Natural killer cell (primary cell): ENCODE results near the gene RARB. TPM values are rescaled to one million over a fixed set of nuclear protein-coding genes. Genes with fewer than 3 reads are reported as not detected.

ENCODE experiments used
- ATAC-seq, 3 donors: fragments of 150-1000 bp in 2 of 3; fragments of 200-7000 bp in 1 of 3; cut with Tn5 transposase; 1 replicate in 1 of 3; 2 replicates in 2 of 3; pipeline ENCODE4 v1.10.0; 2021; ENCODE audit warnings: mild to moderate bottlenecking in 2 of 3, moderate library complexity in 2 of 3
- DNase-seq, 2 donors: peaks; one replicate each; pipeline versions ENCODE4 v3.0.0 to v3.0.0-alpha.2; 2013 to 2021; ENCODE audit warnings: mixed read lengths in 1 of 2
- H3K27ac ChIP-seq: one replicate; pipeline ENCODE4 v1.5.1; 2013; ENCODE audit warnings: mild to moderate bottlenecking, low read length
- H3K27me3 ChIP-seq: one replicate; pipeline ENCODE4 v1.6.1; 2013; ENCODE audit warnings: low read length; ENCODE audit not compliant: control insufficient read depth, insufficient read depth
- H3K36me3 ChIP-seq: one replicate; pipeline ENCODE4 v1.6.1; 2013; ENCODE audit warnings: low read length; ENCODE audit not compliant: control insufficient read depth, insufficient read depth
- H3K4me1 ChIP-seq: one replicate; pipeline ENCODE4 v1.6.1; 2013; ENCODE audit warnings: low read length; ENCODE audit not compliant: control insufficient read depth, insufficient read depth
- H3K4me3 ChIP-seq: one replicate; pipeline ENCODE4 v1.5.1; 2013; ENCODE audit warnings: low read length
- H3K9me3 ChIP-seq: one replicate; pipeline ENCODE4 v1.6.1; 2013; ENCODE audit warnings: low read length; ENCODE audit not compliant: control insufficient read depth, insufficient read depth
- H3K27ac Mint-ChIP-seq, 2 donors: one replicate each; pipeline ENCODE4 v1.8.0; 2022; ENCODE audit warnings: mild to moderate bottlenecking in 2 of 2, mixed read lengths in 2 of 2, moderate library complexity in 1 of 2
- H3K27me3 Mint-ChIP-seq, 2 donors: one replicate each; pipeline ENCODE4 v1.8.0; 2022; ENCODE audit warnings: low read depth in 2 of 2, mixed read lengths in 2 of 2
- H3K36me3 Mint-ChIP-seq: one replicate; pipeline ENCODE4 v1.8.0; 2022; ENCODE audit warnings: mixed read lengths
- H3K4me1 Mint-ChIP-seq, 2 donors: one replicate each; pipeline ENCODE4 v1.8.0; 2022; ENCODE audit warnings: mixed read lengths in 2 of 2
- H3K4me3 Mint-ChIP-seq: one replicate; pipeline ENCODE4 v1.8.0; 2022; ENCODE audit warnings: mild to moderate bottlenecking, moderate library complexity, mixed read lengths
- H3K9me3 Mint-ChIP-seq, 2 donors: one replicate each; pipeline ENCODE4 v1.8.0; 2022; ENCODE audit warnings: mixed read lengths in 2 of 2
- CTCF ChIP-seq: fragments of 200-600 bp; IDR thresholded peaks from one replicate; pipeline ENCODE4 v1.8.0; 2022; ENCODE audit warnings: antibody characterized with exemption
- WGBS: methylation state at CpG from one replicate; pipeline ENCODE4 v1.1.7; 2013; ENCODE audit warnings: missing lambda C conversion rate; ENCODE audit not compliant: insufficient coverage; 5-methylcytosine and 5-hydroxymethylcytosine counted together
- intact Hi-C: fragments of 100-400 bp; cut with micrococcal nuclease; formaldehyde crosslinking; loops from one replicate; pipeline ENCODE4 v1.14.2; 2022
- total RNA-seq, 4 donors: library from RNA; stranded (reverse); fragments of 120-200 nt in 1 of 4; gene quantifications; one replicate each; pipeline versions ENCODE4 v1.2.3 to v1.2.4, GENCODE V29; 2013 to 2022

Gene RARB
- total RNA-seq, 3 donors from 2014 or later (not counting 1 experiment from before 2014, with no cell fraction given) = not detected

- Mint-ChIP-seq H3K36me3 (no peaks in the 10 kb centered on the region), H3K4me3 (no peak overlapping the region), H3K27me3 (peaks cover 22 to 31% of the 10 kb centered on the region in 2 donors), H3K9me3 (no peaks in the 10 kb centered on the region), H3K4me1 (no peaks in the 10 kb centered on the region), H3K27ac (no peak overlapping the region)
- no peak for DNase-seq
- H3K4me1 ChIP-seq = no peaks in the 10 kb centered on the region
- no peaks in the 10 kb centered on the region for H3K27me3 ChIP-seq
- WGBS = 97% methylated on average over 2 of the region's 3 CpGs
- no peak overlapping the region for H3K27ac ChIP-seq
- no peaks in the 10 kb centered on the region for H3K36me3 ChIP-seq
- no peaks in the 10 kb centered on the region for H3K9me3 ChIP-seq
- no peak overlapping the region for H3K4me3 ChIP-seq
- intact Hi-C loops = no loop called here
- no peak for TF ChIP-seq CTCF
- no peak for ATAC-seq
These were observed 47.0 kb upstream of the RARB start for GRCh38 chr3:25381083-25381482.

GRCh38 chr3:25384471-25384870, 43.6 kb upstream of the RARB start:
- Mint-ChIP-seq H3K36me3 (no peaks in the 10 kb centered on the region), H3K27ac (no peak overlapping the region), H3K4me3 (no peak overlapping the region), H3K27me3 (peaks cover 26 to 35% of the 10 kb centered on the region in 2 donors), H3K4me1 (no peaks in the 10 kb centered on the region), H3K9me3 (no peaks in the 10 kb centered on the region)
- no peaks in the 10 kb centered on the region for H3K4me1 ChIP-seq
- intact Hi-C loops = no loop called here
- no peaks in the 10 kb centered on the region for H3K9me3 ChIP-seq
- WGBS = 90% methylated on average over 2 of the region's 3 CpGs
- ATAC-seq = no peak
- no peaks in the 10 kb centered on the region for H3K36me3 ChIP-seq
- peaks cover 2% of the 10 kb centered on the region for H3K27me3 ChIP-seq
- no peak for DNase-seq
- no peak overlapping the region for H3K27ac ChIP-seq
- no peak for TF ChIP-seq CTCF
- H3K4me3 ChIP-seq = no peak overlapping the region

- H3K27me3 ChIP-seq = peaks cover 2% of the 10 kb centered on the region
- Mint-ChIP-seq H3K36me3 (no peaks in the 10 kb centered on the region), H3K27ac (no peak overlapping the region), H3K4me1 (no peaks in the 10 kb centered on the region), H3K27me3 (peaks cover 23% of the 10 kb centered on the region in 2 donors), H3K4me3 (no peak overlapping the region), H3K9me3 (no peaks in the 10 kb centered on the region)
- ATAC-seq = no peak
- no peak for DNase-seq
- no peaks in the 10 kb centered on the region for H3K36me3 ChIP-seq
- 60% methylated on average over 9 of the region's 9 CpGs for WGBS
- H3K4me1 ChIP-seq = no peaks in the 10 kb centered on the region
- no peak overlapping the region for H3K27ac ChIP-seq
- TF ChIP-seq CTCF = no peak
- no peaks in the 10 kb centered on the region for H3K9me3 ChIP-seq
- no peak overlapping the region for H3K4me3 ChIP-seq
- intact Hi-C loops = no loop called here
These were observed 42.1 kb upstream of the RARB start for GRCh38 chr3:25385807-25386460.

- peaks cover 0 to 2% of the 10 kb centered on the region in 2 donors for H3K9me3 Mint-ChIP-seq
- H3K4me1 Mint-ChIP-seq = no peaks in the 10 kb centered on the region
- H3K36me3 Mint-ChIP-seq = no peaks in the 10 kb centered on the region
- Histone ChIP-seq H3K27me3 (peaks cover 2% of the 10 kb centered on the region), H3K27ac (no peak overlapping the region), H3K9me3 (no peaks in the 10 kb centered on the region), H3K4me3 (no peak overlapping the region), H3K4me1 (no peaks in the 10 kb centered on the region), H3K36me3 (no peaks in the 10 kb centered on the region)
- H3K27ac Mint-ChIP-seq = no peak overlapping the region
- TF ChIP-seq CTCF = no peak
- ATAC-seq (no peak), DNase-seq (no peak)
- 89% methylated on average over 4 of the region's 4 CpGs for WGBS
- intact Hi-C loops = no loop called here
- peaks cover 24 to 27% of the 10 kb centered on the region in 2 donors for H3K27me3 Mint-ChIP-seq
- H3K4me3 Mint-ChIP-seq = no peak overlapping the region
These were observed 41.3 kb upstream of the RARB start for GRCh38 chr3:25386686-25387255.
